Measurements from ENCODE around the gene OSCP1.

OSCP1 gene

DNA sequence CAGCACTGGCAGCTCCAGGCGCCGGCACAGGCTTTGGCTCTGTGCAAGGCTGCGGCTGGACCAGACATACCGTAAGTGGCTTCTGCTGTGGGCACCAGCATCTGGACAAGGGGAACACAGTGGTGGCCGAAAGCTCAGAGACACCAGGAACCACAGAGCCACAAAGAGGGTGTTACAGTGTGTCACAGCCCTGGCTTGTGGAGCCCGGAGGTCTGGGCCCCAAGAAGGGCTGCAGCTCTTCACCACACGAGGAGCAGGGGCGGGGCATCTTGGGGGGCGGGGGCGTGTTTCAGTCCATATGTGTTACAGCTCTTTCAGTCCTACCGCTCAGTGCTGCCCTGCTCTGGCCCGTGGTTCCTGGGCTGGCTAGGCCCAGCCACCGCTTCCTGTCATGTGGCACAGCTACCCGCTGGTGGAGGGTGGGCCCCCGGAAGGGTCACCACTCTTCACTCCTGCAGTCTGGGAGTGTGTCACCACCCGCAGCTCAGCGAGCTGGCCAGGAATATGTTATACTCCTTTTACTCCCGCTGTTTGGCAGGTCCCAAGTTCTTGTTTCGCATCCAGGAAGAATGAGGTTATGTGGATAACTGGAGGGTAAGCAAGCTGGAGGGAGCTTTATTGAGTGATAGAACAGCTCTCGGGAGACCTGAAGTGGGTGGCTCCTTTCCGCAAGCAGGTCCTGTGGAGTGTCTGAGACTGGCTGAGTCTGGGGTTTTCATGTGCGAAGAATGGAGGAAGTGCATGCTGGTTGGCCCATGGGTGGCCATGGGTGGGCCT, 49.2 kb downstream of the OSCP1 start:
- peak; percentile 55 to 66 for DNase-seq

DNA sequence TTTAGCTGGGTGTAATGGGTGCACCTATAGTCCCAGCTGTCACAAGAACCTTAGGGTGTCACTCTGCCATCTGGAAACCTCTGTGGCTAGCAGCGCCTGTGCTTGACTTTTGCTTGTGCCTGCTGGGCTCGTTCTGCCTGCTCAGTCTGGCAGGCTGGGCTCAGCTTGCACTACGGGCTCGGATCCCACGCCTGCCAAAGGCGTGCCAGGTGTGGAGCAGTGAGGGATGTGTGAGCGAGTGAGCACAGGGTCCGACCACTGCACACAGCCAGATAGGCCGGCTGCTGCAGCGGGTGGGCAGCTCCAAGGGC, 49.8 kb downstream of the OSCP1 start:
- no peak for DNase-seq

DNA sequence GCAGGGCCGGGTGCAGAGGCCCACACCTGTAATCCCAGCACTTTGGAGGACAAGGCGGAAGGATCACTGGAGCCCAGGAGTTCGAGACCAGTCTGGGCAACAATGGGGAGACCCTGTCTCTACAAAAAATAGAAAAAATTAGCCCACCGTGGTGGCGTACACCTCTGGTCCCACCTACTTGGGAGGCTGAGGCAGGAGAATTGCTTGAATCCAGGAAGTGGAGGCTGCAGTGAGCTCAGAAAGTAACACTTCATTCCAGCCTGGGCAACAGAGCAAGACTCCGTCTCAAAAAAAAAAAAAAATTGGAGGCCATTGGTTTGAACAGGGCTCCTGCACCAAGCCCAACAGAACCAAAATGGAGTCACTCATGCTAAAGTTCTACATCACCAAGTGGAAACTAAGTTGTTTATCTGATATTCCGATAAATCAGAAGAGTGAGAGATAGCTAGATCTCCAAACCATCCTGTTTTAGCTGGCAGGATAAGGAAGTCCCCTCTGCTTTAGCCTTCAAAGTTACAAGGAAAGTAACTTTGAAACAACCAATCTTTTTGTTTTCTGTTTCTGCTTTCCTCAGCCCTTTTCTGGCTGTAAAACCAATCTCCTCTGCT, 51.8 kb downstream of the OSCP1 start:
- no peak for DNase-seq

DNA sequence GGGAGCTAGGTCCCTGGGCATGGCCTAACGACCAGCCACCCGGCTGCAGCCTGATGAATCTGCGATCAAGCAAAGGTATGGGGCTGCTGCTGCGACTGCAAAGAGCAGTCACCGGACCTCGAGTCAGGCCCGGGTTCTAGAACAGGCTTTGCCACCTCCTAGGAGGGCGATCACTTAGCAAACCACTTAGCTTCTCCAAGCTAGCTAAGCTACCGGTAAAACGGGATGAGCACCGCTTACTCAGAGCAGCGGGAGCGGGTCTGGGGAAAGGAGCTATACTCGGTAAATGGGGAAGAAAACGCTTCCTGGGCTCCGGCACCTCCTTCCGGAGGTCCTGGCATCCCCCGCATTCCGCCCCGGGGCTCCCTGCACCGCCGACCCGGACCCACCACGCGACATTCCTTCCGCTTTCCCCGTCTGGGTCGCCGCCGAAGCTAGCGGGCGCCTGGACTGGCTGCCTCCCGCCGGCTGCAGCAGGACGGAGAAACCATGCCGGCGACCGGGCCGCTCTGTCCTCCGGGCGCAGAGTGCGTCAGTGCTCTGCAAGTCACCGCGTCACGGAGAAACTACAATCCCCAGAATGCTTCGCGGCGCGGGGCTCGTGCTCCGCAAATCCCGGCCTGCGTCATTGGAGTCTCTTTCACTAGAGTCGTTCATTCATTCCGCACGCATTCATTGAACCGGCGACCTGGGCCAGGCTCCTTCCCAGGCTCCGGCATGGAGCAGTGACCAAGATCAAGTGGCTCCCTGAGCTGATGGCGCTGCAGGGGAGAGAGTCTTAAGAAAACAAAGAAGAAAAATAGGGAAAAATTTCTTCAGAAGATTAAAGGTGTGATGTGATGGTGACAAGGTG, 52.6 kb downstream of the OSCP1 start, which contains the start of gene LSM10:
Gene LSM10 (minus strand): TSS at position 531 of the 853 bp plus-strand sequence. CDS start 3,779 bp downstream, outside the sequence.
- peak; percentile 90 to 94 for DNase-seq

DNA sequence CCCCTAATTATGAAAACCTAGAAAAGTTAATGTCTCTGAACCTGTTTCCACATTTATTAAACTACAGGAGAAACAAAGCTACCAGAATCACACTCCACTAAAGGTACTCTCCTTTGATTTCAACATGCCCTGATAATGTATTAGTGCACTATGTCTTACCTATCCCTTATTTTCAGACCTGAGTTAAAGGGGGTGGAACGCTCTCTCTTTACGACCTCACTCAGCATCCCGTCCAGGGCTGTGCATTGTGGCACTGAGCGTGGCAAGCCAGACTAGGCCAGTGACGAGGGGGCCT, 53.2 kb downstream of the OSCP1 start:
- DNase-seq: no peak

DNA sequence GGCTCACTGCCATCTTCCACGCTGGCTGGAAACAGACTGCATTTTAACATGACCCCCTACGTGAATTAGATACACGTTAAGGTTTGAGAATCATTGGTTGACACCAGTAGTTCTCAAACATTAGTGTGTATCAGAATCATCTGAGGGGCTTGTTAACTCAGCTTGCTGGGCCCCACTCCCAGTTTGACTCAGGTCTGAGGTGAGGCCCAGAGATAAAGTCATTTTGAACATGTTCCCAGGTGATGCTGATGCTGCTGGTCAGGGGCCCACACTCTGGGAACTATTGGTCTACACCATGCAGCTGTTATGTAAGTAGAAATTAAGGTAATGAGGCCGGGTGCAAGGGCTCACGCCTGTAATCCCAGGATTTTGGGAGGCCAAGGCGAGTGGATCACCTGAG, 53.9 kb downstream of the OSCP1 start:
- no peak for DNase-seq

DNA sequence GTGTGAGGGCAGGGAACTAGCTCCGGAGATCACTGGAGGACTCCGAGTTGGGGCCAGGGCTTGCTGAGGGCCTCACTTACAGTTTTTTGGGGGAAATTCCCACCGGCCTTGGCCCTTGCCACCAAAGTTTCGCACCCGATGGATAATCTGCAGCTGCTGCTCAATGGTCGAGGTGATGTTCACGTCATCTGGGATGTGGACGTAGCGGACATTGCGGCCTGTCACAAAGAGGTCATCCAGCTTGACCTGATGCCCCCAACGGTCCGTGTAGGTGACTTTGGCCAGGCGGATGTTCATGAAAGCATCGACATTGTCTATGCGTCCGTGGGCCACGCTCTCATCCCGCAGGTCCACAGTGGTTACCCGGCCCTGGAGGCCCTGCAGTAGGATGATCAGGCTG, 56.6 kb downstream of the OSCP1 start:
- DNase-seq: no peak

DNA sequence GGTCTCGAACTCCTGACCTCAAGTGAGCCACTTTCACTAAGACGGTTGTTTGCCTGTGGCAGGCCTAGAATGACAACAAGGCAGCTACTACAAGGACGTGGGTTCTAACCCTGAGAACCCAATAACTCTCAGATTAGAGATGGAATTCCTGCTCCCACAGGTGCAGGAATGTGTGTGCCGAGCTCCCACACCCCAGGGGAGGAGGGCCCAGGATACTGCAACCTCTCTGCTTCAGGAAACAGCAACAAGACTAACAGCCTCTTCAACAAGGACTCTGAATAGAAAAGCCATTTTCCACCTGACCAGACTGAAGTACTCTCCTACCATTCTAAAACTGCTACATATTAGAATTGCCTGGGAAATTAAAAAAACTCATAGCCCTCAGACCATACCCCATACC, 57.4 kb downstream of the OSCP1 start:
- DNase-seq: no peak

DNA sequence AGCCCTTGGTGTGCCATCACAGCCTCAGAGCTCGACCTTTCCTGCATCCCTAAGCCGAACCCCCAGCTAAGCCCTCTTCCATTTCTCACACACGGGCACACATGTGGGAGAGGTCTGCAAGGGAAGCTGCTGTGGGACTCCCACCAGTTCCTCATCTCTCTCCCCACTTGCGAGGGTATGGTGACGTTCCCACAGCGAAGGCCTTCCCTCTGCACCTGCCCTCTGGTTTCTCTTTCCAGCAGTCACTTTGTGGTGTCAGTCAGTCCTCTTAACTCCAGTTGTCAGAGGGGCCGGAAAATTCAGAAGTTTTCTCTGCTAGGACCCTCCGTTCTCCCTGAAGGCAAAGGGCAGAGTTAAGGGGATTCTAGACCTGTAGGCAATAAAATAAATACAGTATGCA, 59.0 kb downstream of the OSCP1 start:
- DNase-seq: no peak

DNA sequence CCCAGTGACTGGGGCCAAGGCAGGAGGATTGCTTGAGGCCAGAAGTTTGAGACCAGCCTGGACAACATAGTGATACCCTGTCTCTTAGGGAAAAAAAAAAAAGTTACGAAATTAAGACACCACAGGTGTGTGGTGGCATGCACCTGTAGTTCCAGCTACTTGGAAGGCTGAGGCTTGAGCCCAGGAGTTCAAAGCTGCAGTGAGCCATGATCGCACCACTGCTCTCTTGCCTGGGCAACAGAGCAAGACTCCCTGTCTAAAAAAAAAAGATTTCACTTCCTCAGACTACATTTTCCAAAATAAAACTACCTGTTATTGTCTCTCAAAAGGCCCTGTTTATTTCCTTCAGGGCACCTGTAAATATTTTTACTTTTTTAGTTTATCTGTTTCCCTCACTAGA, 59.8 kb downstream of the OSCP1 start:
- no peak for DNase-seq

DNA sequence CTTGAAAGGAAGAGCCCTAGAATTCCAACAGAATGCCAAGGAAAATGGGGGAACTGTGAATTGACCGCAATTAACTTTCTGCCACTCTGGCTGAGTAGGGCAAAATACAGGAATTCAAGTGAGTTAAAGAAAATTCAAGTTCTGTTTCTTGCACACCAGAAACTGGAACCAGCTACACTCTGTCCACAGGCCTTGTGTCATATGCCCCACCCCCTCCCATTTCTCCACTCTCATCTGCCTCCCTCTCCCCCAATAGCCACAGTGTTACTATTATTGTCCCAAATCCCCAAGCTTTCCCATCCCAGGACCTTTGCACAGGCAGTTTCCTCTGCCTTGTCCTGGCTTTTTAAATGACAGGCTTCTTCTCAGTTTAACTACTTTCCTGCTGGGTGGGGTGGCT, 60.3 kb downstream of the OSCP1 start:
- no peak for DNase-seq

DNA sequence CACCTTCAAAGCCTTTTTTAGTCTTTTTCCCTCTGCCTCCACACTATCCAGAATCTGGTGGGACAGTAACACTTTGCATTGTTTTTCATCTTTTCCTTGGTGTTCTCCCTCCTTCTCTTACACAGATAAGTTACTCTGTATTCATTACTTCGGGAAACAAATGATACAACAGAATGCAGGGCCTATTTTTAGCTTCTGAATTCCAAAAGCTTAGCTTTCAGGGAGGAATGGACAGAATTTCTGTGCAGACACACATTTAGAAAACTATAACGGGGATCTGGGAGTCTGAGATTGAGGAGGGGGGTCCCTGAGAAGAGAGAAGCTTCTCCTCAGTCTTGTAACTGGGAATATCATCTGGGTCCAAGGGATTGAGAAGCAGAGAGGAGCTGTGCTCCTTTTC, 61.0 kb downstream of the OSCP1 start:
- no peak for DNase-seq

DNA sequence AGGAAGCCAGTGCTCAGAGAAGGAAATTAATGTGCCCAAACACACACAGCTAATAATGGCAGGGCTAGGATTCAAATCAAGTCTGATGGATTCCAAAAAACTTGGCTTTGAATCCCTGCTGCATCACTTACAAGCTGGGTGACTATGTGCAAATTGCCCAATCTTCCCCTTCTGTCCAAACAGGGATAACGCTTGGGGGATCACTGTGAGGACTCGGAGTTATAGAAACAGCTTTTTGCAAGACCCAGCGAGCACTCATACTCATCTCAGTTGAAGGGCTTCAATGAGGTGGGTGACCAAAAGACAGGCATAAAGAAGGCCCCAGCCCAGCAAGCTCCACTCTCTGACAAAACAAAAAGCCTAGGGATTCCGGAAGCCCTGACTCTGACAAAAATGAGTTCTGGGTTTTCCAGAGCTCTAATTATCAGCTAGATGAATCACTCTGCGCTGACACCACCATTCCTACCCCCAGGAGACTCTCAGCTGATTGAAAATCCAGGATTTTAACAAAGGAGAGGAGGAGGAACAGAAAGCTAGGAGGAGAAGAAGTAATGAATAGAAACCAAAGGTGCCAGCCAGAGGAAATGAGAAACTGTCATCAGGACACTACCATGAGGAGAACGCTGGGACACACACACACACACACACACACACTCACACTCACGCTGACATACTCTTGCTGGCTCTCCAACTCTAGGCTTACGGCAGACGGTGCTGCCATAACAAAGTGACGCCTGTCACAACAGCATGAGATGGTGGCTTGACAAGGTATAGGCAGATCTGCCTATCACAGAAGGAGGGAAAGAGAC, 62.9 kb downstream of the OSCP1 start:
- DNase-seq: no peak

DNA sequence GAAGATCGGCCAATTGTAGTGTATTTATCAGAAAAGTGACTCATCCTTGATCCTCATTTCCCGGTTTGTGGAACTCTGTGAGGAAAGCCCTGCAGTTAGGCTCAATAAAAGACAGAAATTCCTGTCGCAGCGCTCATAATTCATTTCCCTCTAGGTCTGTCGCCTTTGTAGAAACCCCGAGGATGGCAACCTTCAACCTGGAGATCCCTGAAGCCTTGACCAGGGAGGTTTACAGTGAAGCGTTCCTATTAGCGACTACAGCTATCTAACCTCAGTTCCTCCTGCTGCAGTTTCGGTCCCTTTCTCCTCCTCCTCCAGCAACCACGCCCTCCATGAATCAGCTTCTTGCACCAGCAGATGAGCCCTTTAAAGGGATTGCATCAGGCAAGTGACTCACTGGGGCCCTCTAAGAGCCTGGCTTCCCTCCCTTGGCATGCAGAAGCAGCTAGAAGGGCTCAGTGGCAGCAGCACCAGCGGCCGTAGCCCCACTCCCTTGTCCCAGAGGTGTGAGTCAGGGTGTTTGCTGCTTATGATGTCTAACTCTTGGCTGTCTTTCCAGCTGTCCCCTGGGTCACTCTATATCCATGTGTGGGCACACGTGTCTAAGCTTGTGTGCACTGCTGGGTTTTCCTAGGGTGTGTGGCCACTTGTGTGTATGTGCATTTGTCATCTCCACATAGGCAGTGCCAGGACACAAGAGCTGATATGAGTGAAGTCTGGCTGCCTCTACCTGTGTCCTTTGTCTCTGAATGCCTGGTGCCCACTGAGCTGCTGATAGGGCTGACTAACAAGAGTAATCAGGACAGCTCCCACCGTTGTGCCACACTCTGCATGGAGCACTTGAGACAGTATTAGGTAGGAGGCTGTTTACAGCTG, 63.7 kb downstream of the OSCP1 start:
- DNase-seq: peak; percentile 86 to 92

DNA sequence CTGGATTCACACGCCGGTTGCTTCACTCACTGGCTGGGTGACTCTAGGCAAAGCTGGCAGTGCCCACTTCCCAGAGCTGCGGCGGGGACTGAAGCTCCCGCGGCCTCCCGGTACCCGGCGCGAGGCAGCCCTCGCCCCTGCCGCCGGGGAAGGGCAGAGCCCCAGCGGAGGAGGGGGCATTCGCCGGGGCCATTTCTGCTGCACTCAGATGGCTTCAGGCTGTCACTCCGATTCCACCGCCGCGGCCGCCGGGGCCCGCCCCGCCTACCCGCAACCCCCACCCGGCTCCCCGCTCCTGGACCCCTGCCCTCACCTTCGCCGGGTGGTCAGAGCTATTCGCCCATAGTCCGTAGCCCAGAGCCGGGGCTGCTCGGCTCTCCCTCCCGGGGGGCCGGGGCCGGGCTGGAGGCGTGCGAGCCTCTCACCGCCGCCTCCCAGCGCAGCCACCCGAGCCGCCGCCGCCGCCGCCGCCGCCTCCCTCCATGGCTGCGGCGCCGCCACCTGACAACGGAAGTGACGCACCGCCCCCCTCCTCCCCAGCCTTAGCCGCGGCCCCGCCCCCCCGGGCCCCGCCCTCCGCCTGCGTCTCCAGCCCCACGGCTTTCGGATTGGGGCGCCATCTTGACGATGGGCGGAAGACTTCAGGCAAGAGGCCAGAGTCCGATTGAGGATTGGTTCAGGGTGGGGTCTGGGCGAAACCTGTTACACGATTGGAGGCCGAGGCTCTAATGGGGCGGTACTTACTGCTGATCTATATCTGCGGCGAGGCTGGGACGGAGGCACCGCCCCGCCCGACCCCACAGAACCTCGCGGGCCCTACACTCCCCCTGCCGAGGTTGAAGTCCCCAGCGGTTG, 64.6 kb downstream of the OSCP1 start, which contains the start of gene STK40:
Gene STK40 (minus strand): TSS at position 515 of the 855 bp plus-strand sequence. CDS start 24,592 bp downstream, outside the sequence.
- DNase-seq: peak; percentile 98

DNA sequence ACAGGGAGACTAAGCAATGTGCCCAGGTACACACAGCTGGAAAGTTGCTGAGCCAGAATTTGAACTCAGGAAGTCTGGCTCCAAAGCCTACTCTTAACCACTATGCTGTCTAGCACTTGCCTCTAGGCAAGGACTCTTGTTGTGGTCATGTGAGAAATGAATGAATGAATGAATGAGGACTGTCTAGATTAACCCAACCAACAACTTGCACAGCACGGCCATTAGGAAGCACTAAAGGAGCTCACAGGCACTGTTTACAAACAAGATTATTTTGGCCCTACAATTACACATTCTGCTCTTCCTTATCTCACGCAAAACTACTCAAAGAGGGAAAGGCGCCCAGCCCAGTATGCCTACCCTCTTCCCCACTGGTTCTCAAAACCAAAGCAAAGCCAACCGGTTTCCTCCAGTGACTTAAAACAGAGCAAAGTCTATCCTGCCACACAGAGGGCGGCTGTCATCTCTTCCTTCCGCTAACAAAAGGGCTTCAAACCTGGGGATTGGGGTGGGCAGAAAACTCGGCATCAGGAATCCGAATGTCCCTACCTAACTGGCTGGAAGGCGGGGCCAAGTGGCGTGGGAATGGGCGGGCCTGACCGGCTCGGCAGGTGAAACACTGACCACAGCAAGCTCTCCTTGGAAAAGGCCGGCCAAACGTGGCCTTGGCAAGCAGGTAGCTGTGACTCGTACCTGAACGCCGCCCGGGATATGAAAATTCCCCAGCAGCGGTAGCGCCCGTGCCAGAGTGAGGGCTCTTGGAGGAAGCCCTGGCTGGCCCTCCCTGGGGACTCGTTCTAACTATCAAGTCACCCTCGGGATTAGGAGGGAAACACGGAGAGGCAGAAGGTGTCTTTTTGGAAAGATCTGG, 65.5 kb downstream of the OSCP1 start:
- DNase-seq: peak; percentile 37 to 44

DNA sequence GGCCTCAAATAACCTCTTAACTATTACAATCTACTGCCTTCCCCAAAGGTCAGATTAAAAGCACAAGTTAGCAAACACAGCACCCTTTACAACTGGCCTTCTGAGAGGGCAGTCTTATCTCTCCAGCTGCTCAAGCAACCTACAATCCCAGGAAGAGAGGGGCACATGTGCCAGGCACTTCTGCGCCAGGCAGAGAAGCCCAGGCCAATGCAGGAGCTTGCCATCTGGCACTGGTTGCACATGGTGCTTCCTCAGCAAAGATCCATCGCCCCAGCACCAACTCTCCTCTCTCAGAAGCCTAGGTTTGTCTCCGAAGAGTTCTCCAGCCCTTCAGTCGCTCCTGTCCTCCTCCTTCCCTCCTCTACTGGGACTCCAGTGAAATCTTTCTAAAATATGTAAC, 67.0 kb downstream of the OSCP1 start:
- DNase-seq: no peak

DNA sequence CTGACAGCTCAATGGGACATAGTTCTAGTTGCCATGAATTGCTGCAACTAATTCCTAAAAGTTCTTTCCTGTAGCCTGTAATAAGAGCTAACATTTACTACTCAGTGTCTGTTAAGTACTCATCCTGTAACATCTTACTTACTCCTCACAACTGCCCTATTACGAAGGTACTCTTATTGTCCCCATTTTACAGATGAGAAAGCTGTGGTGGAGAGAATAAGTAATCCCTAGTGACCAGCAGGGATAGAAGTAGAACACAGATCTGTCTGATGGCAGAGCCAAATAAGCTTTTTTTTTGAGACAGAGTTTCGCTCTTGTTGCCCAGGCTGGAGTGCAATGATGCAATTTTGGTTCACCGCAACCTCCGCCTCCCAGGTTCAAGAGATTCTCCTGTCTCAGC, 67.6 kb downstream of the OSCP1 start:
- DNase-seq: no peak

DNA sequence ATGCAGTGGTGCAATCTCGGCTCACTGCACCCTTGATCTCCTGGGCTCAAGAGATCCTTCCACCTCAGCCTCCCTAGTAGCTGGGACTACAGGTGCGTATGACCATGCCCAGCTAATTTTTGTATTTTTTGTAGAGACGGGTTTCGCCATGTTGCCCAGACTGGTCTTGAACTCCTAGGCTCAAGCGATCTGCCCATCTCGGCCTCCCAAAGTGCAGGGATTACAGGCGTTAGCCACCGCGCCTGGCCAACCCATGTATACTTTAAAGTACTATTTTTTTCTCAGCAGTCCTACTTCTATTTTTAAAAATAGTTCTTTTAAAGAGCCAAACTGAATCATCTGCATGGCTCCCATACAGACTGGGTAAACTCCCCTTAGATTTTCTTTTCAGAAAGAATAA, 68.0 kb downstream of the OSCP1 start:
- no peak for DNase-seq

DNA sequence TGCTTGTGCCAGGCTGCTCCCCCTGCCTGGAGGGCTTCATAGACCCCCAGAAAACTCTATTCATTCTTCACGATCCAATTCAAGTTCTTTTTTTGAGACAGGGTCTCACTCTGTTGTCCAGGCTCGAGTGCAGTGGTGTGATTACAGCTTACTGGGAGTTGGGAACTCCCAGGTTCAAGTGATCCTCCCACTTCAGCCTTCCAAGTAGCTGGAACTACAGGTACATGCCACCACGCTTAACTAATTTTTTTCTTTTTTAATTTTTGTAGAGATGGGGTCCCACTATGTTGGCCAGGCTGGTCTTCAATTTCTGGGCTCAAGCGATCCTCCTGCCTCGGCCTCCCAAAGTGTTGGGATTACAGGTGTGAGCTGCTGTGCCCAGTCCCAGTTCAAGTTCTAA, 68.8 kb downstream of the OSCP1 start:
- DNase-seq: no peak
